GM21515 (cell line): ENCODE results near the gene NAALADL1.
A peak's percentile ranks its signal among the peaks of the same experiment; 100 is the strongest.
"Not testable (repeated sequence)": the region's sequence is repeated elsewhere in the genome, so short reads cannot be mapped to it uniquely, and the experiment has no call there.

Source experiments
- ATAC-seq: cut with Tn5 transposase; IDR thresholded peaks from one replicate; pipeline ENCODE4 v1.9.1; 2021; ENCODE audit not compliant: unreplicated experiment

NAALADL1 gene

DNA sequence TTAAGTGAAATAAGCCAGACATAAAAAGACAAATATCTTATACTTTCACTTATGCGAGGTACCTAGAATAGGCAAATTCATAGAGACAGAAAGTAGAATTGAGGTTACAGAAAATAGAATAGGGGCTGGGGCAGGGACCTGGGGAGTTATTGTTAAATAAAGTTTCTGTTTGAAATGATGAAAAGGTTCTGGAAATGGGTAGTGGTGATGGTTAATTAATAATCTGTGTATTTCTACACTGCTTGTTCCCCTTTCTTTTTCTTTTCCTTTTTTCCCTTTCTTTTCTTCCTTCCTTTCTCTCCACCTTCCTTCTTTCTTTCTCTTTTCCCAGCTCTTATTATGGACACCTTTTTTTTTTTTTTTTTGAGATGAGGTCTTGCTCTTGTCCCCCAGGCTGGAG, 2.8 kb downstream of the NAALADL1 start:
- no peak for ATAC-seq

- no peak for ATAC-seq
Measured at GRCh38 chr11:65053827-65054508, 4.4 kb downstream of the NAALADL1 start.

DNA sequence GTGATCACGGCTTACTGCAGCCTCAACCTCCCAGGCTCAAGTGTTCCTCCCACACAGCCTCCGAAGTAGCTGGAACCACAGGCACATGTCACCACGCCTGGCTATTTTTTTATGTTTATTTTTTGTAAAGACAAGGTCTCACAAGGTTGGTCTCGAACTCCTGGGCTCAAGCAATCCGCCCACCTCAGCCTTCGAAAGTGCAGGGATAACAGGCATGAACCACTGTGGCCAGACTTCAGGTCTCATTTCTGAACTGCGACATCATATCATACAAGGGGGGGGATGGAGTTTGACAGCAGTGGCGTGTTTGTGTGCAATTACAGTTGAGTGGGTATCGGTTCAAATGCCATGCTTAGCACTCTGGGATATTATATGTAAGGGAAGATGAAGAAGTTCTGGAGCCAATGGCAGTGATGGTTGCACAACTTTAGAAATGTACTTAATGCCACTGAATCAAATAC, 6.9 kb downstream of the NAALADL1 start:
- ATAC-seq = no peak

- ATAC-seq = no peak
Measured at GRCh38 chr11:65047581-65048422, 10.6 kb downstream of the NAALADL1 start.

- no peak for ATAC-seq
Measured at GRCh38 chr11:65045728-65046127, 12.6 kb downstream of the NAALADL1 start.

DNA sequence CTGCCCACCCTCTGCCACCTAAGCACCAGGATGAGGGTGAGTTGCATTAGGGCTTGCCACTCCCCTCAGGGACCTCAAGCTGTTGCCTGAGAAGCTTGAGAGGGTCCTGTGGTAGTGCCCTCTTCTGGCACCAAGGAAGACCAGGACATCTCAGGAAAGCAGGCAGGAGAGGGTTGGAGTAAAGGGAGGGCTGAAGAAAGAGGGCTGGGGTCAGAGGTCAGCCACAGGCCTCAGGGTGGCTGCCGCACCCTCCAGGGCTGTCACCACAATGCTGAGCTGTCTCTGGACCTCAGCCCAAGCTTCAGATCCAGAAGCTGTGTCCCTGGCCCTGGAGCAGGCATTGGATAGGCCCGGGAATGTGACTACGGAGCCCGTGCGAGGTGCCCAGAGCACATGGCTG, 13.3 kb downstream of the NAALADL1 start:
- no peak for ATAC-seq

DNA sequence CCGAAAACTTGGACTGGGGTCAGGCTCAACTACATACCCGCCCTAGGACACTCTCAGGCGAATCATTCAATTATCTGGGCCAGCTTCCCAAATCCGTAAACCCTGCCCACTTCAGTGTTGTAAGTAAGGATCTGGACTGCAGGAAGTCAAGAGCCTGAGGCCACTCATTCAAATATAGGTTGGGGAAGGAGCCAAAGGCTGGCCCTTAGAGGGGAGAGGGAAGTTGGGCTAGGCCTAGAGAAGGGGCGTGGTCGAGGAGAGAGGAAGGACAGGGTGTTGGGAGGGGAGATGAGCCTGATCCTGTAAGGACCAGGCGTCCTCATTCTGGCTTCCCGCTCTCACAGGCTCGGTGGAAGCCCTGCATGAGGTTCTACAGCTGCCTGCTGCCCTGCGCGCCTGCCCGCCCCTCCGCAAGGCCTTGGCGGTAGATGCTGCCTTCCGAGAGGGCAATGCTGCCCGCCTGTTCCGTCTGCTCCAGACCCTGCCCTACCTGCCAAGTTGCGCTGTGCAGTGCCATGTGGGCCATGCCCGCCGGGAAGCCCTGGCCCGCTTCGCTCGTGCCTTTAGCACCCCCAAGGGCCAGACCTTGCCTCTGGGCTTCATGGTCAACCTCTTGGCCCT, 14.4 kb downstream of the NAALADL1 start:
- no peak for ATAC-seq

- ATAC-seq = no peak
Measured at GRCh38 chr11:65042891-65043290, 15.5 kb downstream of the NAALADL1 start.

DNA sequence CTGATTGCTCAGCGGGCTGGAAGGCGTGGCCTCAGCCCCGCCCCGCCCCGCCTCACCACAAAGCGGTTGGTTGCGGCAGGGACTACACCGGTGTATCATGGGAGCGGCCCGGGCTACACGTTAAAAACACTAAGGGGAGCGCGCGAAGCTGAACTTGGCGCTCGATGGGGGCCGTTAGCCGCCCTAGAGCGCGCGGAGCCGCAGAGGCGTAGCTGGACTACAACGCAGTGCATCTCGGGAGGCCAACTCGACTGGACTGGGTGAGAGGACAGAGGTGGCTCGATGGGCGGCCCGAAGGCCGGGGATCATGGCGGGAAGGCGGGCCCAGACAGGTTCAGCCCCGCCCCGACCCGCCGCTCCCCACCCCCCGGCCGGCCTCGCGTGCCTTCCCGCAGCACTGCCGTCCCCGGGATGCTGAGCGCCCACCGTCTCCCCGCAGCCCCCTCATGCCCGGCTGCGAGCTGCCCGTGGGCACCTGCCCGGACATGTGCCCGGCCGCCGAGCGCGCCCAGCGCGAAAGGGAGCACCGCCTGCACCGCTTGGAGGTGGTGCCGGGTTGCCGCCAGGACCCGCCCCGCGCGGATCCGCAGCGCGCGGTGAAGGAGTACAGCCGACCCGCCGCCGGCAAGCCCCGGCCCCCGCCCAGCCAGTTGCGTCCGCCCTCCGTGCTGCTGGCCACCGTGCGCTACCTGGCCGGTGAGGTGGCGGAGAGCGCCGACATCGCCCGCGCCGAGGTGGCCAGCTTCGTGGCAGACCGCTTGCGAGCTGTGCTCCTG, 17.3 kb downstream of the NAALADL1 start, which contains the start of gene SAC3D1:
SAC3D1 (plus strand) TSS at position 364 of the 776 bp plus-strand sequence; CDS start at position 447, 83 bp downstream.
- peak; percentile 75 for ATAC-seq

DNA sequence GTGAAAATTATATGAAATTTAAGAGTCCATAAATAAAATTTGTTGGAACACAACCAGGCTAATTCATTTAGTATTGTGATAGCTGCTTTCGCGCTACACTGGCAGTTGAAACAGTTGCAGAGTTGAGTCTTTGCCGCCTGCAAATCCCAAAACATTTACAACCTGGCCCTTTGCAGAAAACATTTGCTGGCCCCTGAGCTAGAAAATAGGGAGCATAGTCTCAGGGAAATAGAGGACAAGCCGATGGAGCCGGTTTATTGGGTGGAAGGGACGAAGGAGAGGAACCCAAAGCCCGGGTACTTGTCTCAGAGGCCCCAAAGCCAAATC, 17.9 kb downstream of the NAALADL1 start:
- no peak for ATAC-seq

- ATAC-seq = no peak
Measured at GRCh38 chr11:65036931-65037330, 21.4 kb downstream of the NAALADL1 start.

GRCh38 chr11:65035579-65035978, 22.8 kb downstream of the NAALADL1 start:
- no peak for ATAC-seq

DNA sequence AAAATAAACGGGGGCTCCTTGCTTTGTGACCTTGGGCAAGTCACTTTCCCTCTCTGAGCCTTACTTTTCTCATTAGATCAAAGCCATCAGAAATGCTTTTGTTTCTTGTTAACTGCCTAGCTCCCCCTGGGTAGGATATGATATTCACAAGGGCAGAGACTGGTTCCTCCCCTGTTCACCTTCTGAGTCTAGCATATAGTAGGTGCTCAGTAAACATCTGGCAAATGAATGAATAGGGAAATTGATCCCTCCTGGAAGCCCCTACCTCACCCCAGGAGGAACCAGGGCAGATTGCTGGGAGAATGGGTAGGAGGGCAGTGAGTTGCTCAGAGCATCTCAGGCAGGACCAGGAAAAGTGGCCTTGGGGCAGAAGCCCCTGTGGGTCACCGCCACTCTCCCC, 23.9 kb downstream of the NAALADL1 start:
- no peak for ATAC-seq

GRCh38 chr11:65032216-65032615, 26.1 kb downstream of the NAALADL1 start:
- no peak for ATAC-seq

GRCh38 chr11:65027213-65028067, 30.9 kb downstream of the NAALADL1 start, which contains the start of gene SNX15:
Gene SNX15, plus strand, starts transcription at chr11:65027439. Its CDS starts 99 bp downstream, at chr11:65027538.
- ATAC-seq = peak; percentile 75

DNA sequence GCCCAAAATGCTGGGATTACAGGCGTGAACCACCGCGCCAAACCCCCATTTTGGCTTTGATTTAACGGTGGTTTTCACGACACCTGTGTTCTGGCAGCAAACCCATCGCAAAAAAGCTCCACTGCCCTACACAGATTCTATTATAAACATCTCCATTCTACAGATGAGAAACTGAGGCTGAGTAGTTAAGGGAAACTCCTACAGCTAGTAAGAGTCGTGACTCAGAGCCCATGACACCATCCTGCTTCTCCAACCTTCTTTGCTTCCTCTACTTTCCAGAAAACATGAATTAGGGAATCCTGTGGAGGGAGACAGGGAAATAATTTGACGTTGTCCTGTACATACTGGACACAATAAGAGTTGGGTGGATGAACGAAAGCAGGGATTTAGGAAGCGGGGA, 31.5 kb downstream of the NAALADL1 start:
- ATAC-seq = peak; percentile 2

GRCh38 chr11:65023502-65023901, 34.9 kb downstream of the NAALADL1 start:
- not testable (repeated sequence) for ATAC-seq

DNA sequence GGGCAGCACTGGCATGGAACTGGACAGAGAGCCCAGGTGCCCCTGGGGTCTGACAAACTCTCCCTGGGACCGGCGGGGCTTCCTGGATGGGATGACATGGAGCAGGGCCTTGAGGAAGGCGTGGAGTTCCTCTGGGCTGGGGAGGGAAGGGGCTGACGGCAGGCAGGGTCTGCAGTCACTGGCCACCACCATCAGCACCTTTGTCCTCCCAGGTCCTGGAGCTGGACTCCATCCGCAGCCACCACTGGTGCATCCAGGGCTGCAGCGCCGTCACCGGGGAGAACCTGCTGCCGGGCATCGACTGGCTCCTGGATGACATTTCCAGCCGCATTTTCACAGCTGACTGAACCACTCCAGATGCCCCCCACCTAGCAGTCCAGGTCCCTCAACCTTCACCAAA, 36.8 kb downstream of the NAALADL1 start:
- no peak for ATAC-seq

- ATAC-seq = no peak
Measured at GRCh38 chr11:65021003-65021402, 37.4 kb downstream of the NAALADL1 start.

DNA sequence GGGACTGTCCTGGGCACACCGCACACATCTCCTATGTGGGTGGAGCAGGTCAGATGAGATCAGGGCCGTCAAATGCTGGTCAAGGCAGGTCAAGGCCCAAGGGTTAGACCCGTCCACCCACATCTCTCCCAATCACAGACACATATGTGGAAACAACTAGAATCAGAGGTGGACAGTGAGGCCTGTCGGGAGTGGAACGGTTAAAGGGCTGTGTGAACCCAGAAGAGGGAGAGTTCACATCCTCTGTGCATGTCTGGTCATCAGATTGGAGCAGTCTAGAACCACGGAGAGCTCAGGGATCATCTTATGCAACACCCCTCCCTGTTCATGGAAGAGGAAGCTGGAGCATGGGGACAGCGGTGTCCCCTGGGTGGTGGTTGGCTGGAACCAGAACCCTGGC, 38.5 kb downstream of the NAALADL1 start:
- ATAC-seq = no peak
